Mesenchymal stem cell (in vitro differentiated cells and primary cell): Measurements from ENCODE around the gene MICAL3.
A peak's percentile ranks its signal among the peaks of the same experiment; 100 is the strongest.

Experiments used
- DNase-seq: peaks from one replicate; pipeline ENCODE4 v3.0.0-alpha.2; 2013
- H2AFZ ChIP-seq: one replicate; pipeline ENCODE4 v1.6.1; 2013; ENCODE audit warnings: low read depth, mild to moderate bottlenecking, control low read depth, inconsistent platforms, low read length, moderate library complexity
- H2AK5ac ChIP-seq: 2 replicates; pipeline ENCODE4 v1.6.1; 2013; ENCODE audit warnings: low read length, moderate library complexity, mild to moderate bottlenecking, inconsistent platforms; ENCODE audit not compliant: severe bottlenecking
- H2BK120ac ChIP-seq: one replicate; pipeline ENCODE4 v1.6.1; 2013; ENCODE audit warnings: low read depth, mild to moderate bottlenecking, inconsistent platforms, low read length, moderate library complexity
- H2BK12ac ChIP-seq, 2 experiments: one replicate each; pipeline ENCODE4 v1.6.1; 2013; ENCODE audit warnings: inconsistent platforms in 2 of 2, low read length in 2 of 2, mild to moderate bottlenecking in 2 of 2, moderate library complexity in 2 of 2, control low read depth in 1 of 2
- H2BK15ac ChIP-seq: one replicate; pipeline ENCODE4 v1.6.1; 2013; ENCODE audit warnings: mild to moderate bottlenecking, low read depth, inconsistent platforms; ENCODE audit not compliant: poor library complexity, severe bottlenecking
- H2BK5ac ChIP-seq: 2 replicates; pipeline ENCODE4 v1.6.1; 2013; ENCODE audit warnings: low read depth, mild to moderate bottlenecking, low read length, control low read depth, inconsistent platforms; ENCODE audit not compliant: poor library complexity, severe bottlenecking
- H3K14ac ChIP-seq, 2 experiments: one replicate each; pipeline ENCODE4 v1.6.1; 2013; ENCODE audit warnings: inconsistent platforms in 2 of 2, low read length in 2 of 2, control low read depth in 1 of 2, mild to moderate bottlenecking in 1 of 2, moderate library complexity in 1 of 2
- H3K18ac ChIP-seq, 2 experiments: one replicate each; pipeline ENCODE4 v1.6.1; 2013; ENCODE audit warnings: inconsistent platforms in 2 of 2, low read length in 2 of 2, control low read depth in 1 of 2, low read depth in 1 of 2, mild to moderate bottlenecking in 1 of 2
- H3K23ac ChIP-seq, 2 experiments: one replicate each; pipeline ENCODE4 v1.6.1; 2013; ENCODE audit warnings: inconsistent platforms in 2 of 2, low read length in 2 of 2, mild to moderate bottlenecking in 2 of 2, moderate library complexity in 2 of 2, control low read depth in 1 of 2
- H3K27ac ChIP-seq: 2 replicates; pipeline ENCODE4 v1.5.1; 2013; ENCODE audit warnings: mild to moderate bottlenecking, moderate library complexity, low read length, control low read depth, inconsistent platforms; ENCODE audit not compliant: poor library complexity, severe bottlenecking
- H3K27me3 ChIP-seq, 2 experiments: 2 replicates each; pipeline versions ENCODE4 v1.6.1 to v1.7.0; 2013; ENCODE audit warnings: low read length in 2 of 2, mild to moderate bottlenecking in 2 of 2, moderate library complexity in 2 of 2, control low read depth in 1 of 2, inconsistent platforms in 1 of 2; ENCODE audit not compliant: control insufficient read depth in 1 of 2, insufficient read depth in 1 of 2
- H3K36me3 ChIP-seq, 2 experiments: 2 replicates each; pipeline versions ENCODE4 v1.6.1 to v1.7.0; 2013; ENCODE audit warnings: low read length in 2 of 2, control low read depth in 1 of 2, inconsistent platforms in 1 of 2, low read depth in 1 of 2, mild to moderate bottlenecking in 1 of 2; ENCODE audit not compliant: insufficient read depth in 2 of 2, control insufficient read depth in 1 of 2
- H3K4ac ChIP-seq, 2 experiments: one replicate each; pipeline ENCODE4 v1.6.1; 2013; ENCODE audit warnings: inconsistent platforms in 2 of 2, low read length in 2 of 2, mild to moderate bottlenecking in 2 of 2, moderate library complexity in 2 of 2, control low read depth in 1 of 2, low read depth in 1 of 2
- H3K4me1 ChIP-seq: 2 replicates; pipeline ENCODE4 v1.6.1; 2013; ENCODE audit warnings: low read depth, low read length, control low read depth; ENCODE audit not compliant: control insufficient read depth, insufficient read depth
- H3K4me2 ChIP-seq: 2 replicates; pipeline ENCODE4 v1.6.1; 2013; ENCODE audit warnings: low read length, mild to moderate bottlenecking, inconsistent platforms; ENCODE audit not compliant: poor library complexity, severe bottlenecking
- H3K4me3 ChIP-seq, 2 experiments: 2 replicates each; pipeline versions ENCODE4 v1.5.1 to v1.7.0; 2013; ENCODE audit warnings: low read length in 2 of 2, mild to moderate bottlenecking in 2 of 2, control low read depth in 1 of 2, low read depth in 1 of 2; ENCODE audit not compliant: insufficient read depth in 1 of 2
- H3K79me1 ChIP-seq: replicated peaks from 2 replicates; pipeline ENCODE4 v1.6.1; 2013; ENCODE audit warnings: mild to moderate bottlenecking, control low read depth, low read length, inconsistent platforms; ENCODE audit not compliant: poor library complexity, severe bottlenecking
- H3K9ac ChIP-seq: 2 replicates; pipeline ENCODE4 v1.7.0; 2013; ENCODE audit warnings: mild to moderate bottlenecking, low read length, moderate library complexity
- H3K9me3 ChIP-seq: 2 replicates; pipeline ENCODE4 v1.7.0; 2013; ENCODE audit warnings: mild to moderate bottlenecking, low read length; ENCODE audit not compliant: control insufficient read depth
- H4K8ac ChIP-seq: one replicate; pipeline ENCODE4 v1.6.1; 2013; ENCODE audit warnings: inconsistent platforms, mild to moderate bottlenecking, low read length, moderate library complexity
- H4K91ac ChIP-seq: one replicate; pipeline ENCODE4 v1.6.1; 2013; ENCODE audit warnings: mild to moderate bottlenecking, low read length, inconsistent platforms
- WGBS: methylation state at CpG from one replicate; pipeline ENCODE4 v1.1.7; 2013; ENCODE audit warnings: mixed read lengths; 5-methylcytosine and 5-hydroxymethylcytosine counted together

Gene MICAL3

DNA sequence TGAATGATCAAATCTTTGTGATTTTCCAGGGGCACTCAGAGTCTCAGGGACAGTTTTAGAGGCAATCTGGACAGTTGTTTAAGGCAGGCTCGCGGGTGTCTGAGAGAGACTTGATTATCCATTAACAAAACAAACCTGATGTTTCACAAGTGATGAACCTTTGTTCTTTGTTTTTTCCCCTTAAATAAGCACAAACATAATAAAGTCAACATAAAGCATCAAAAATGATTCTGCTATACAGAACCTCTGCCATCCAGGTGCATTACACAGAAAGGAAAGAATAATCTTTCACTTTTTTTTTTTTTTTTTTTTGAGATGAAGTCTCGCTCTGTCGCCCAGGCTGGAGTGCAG lies 263.2 kb downstream of the MICAL3 start:
- no peak overlapping the region for H3K14ac ChIP-seq
- 97% methylated on average over 2 of the region's 4 CpGs for WGBS
- peaks cover 0 to 3% of the 10 kb centered on the region in 2 experiments for H3K36me3 ChIP-seq
- no peak overlapping the region for H3K18ac ChIP-seq
- H2BK5ac ChIP-seq: no peak overlapping the region
- H3K4me1 ChIP-seq: peaks cover 3% of the 10 kb centered on the region
- no peak overlapping the region for H3K4me3 ChIP-seq
- no peak overlapping the region for H2BK120ac ChIP-seq
- H3K23ac ChIP-seq: no peak overlapping the region
- H3K79me1 ChIP-seq: peaks cover 16% of the 10 kb centered on the region
- H2BK15ac ChIP-seq: no peak overlapping the region
- no peaks in the 10 kb centered on the region for H3K27me3 ChIP-seq
- no peak overlapping the region for H3K4me2 ChIP-seq
- H2AFZ ChIP-seq: no peak overlapping the region
- H2BK12ac ChIP-seq: no peak overlapping the region
- no peak overlapping the region for H4K91ac ChIP-seq
- DNase-seq: no peak
- H2AK5ac ChIP-seq: no peak overlapping the region
- no peak overlapping the region for H3K9ac ChIP-seq
- H4K8ac ChIP-seq: no peak overlapping the region
- H3K27ac ChIP-seq: no peak overlapping the region
- no peaks in the 10 kb centered on the region for H3K9me3 ChIP-seq
- no peak overlapping the region for H3K4ac ChIP-seq

DNA sequence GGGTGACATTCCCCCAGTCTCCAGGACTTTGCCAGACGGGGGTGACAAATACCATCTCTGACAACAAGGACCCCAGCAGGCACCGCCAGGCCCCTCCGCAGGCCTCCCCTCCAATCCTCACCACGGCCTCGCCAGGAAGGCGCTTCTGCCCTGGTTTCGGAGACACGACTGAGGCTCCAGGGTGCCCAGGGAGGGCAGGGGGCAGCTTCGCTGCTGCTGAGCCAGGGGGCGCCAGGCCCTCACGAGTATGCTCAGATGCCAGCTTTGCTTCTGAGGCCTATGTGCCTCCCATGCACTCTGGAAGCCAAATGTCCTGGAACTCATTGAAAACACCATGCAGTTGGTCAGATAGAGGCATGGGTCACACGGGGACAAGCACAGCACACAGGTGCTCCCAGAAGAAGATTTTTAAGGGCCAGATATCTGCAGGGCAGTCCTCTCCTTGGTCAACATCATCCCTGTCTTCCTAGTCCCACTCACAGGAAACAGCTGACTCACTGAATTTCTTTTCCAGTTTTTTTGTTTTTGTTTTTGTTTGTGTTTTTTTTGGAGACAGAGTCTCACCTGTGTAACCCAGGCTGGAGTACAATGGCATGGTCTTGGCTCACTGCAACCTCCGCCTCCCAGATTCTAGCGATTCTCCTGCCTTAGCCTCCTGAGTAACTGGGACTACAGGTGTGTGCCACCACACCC lies 270.0 kb downstream of the MICAL3 start:
- no peak overlapping the region for H3K23ac ChIP-seq
- 91% methylated on average over 14 of the region's 14 CpGs for WGBS
- no peak overlapping the region for H3K18ac ChIP-seq
- H3K79me1 ChIP-seq: peaks cover 32% of the 10 kb centered on the region
- no peak overlapping the region for H2BK12ac ChIP-seq
- no peak overlapping the region for H2AFZ ChIP-seq
- no peak overlapping the region for H3K4me3 ChIP-seq
- no peak overlapping the region for H2AK5ac ChIP-seq
- H3K4me2 ChIP-seq: no peak overlapping the region
- H2BK5ac ChIP-seq: no peak overlapping the region
- H3K36me3 ChIP-seq: peaks cover 0 to 14% of the 10 kb centered on the region in 2 experiments
- no peak for DNase-seq
- H4K8ac ChIP-seq: no peak overlapping the region
- no peak overlapping the region for H3K27ac ChIP-seq
- H3K4ac ChIP-seq: no peak overlapping the region
- H3K14ac ChIP-seq: no peak overlapping the region
- no peak overlapping the region for H4K91ac ChIP-seq
- H3K9ac ChIP-seq: no peak overlapping the region
- H3K4me1 ChIP-seq: no peaks in the 10 kb centered on the region
- no peaks in the 10 kb centered on the region for H3K9me3 ChIP-seq
- H2BK15ac ChIP-seq: no peak overlapping the region
- no peaks in the 10 kb centered on the region for H3K27me3 ChIP-seq
- H2BK120ac ChIP-seq: no peak overlapping the region

DNA sequence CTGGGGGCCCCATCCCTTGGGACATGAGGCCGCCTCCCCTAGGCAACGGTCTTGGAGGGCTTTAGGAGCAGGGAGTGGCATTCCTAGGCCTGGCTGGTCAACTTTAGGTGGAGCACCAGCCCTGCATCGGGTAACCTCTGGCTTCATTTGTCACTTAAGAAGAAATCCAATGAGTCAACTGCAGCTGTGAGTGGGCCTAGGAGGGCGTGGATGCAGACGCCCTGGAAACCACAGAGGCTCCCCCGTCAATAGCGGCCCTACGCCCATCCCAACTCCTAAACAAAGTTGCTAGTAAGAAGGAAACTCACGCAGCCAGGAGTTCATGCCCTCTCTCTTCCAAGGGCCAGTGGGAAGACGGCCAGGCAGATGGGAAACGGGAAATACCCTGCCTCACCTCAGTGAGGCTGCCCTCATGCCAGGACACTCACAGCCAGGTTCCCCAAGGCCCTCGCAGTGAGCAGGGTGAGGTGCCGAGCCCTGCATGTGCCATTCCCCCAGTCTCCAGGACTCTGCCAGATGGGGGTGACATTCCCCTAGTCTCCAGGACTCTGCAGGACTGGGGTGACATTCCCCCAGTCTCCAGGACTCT lies 270.9 kb downstream of the MICAL3 start:
- Histone ChIP-seq H2BK15ac (peak overlapping the region; percentile 36), H2BK120ac (no peak overlapping the region)

DNA sequence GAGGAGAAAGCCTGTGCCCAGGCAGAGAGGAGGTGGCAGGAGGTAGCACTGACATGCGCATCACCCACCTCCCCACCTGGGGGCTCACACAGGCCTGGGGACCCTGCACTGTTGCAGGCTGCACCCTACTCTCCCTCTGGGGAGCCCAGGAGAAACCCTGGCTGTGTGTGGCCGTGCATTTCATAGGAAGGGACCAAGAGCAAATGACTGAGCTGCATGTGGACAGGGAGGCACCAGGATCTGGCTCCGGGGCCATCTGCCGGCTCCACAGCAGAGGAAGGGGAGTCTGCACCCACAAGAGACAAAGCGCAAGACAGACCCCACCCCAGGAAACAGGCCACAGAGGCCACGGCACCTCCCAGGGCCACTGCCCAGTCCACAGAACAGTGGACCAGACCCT lies 272.8 kb downstream of the MICAL3 start:
- no peaks in the 10 kb centered on the region for H3K4me1 ChIP-seq
- no peak overlapping the region for H2BK120ac ChIP-seq
- no peak overlapping the region for H2BK15ac ChIP-seq
- no peak overlapping the region for H3K23ac ChIP-seq
- no peak overlapping the region for H2AK5ac ChIP-seq
- 76% methylated on average over 6 of the region's 6 CpGs for WGBS
- H3K18ac ChIP-seq: no peak overlapping the region
- no peak overlapping the region for H3K9ac ChIP-seq
- no peak overlapping the region for H4K8ac ChIP-seq
- peaks cover 0 to 19% of the 10 kb centered on the region in 2 experiments for H3K36me3 ChIP-seq
- peaks cover 30% of the 10 kb centered on the region for H3K79me1 ChIP-seq
- H3K4me2 ChIP-seq: no peak overlapping the region
- no peak overlapping the region for H3K4me3 ChIP-seq
- no peak overlapping the region for H3K4ac ChIP-seq
- H3K27ac ChIP-seq: no peak overlapping the region
- H4K91ac ChIP-seq: no peak overlapping the region
- no peak overlapping the region for H2BK5ac ChIP-seq
- H2AFZ ChIP-seq: no peak overlapping the region
- H2BK12ac ChIP-seq: no peak overlapping the region
- no peak overlapping the region for H3K14ac ChIP-seq
- H3K9me3 ChIP-seq: no peaks in the 10 kb centered on the region
- no peaks in the 10 kb centered on the region for H3K27me3 ChIP-seq
- DNase-seq: no peak

More for the DNA sequence above, 270.9 kb downstream of the MICAL3 start:
- H3K9ac ChIP-seq: no peak overlapping the region
- peaks cover 0 to 21% of the 10 kb centered on the region in 2 experiments for H3K36me3 ChIP-seq
- H4K8ac ChIP-seq: no peak overlapping the region
- no peak overlapping the region for H3K27ac ChIP-seq
- no peaks in the 10 kb centered on the region for H3K27me3 ChIP-seq
- H3K4me1 ChIP-seq: no peaks in the 10 kb centered on the region
- H2BK12ac ChIP-seq: no peak overlapping the region
- H3K4ac ChIP-seq: no peak overlapping the region
- peak overlapping the region in 1 of 2 experiments; percentile 36 for H3K14ac ChIP-seq
- H3K18ac ChIP-seq: no peak overlapping the region
- H2BK5ac ChIP-seq: no peak overlapping the region
- H2AFZ ChIP-seq: no peak overlapping the region
- DNase-seq: peak; percentile 23
- no peak overlapping the region for H3K4me3 ChIP-seq
- no peaks in the 10 kb centered on the region for H3K9me3 ChIP-seq
- 78% methylated on average over 13 of the region's 13 CpGs for WGBS
- peaks cover 33% of the 10 kb centered on the region for H3K79me1 ChIP-seq
- no peak overlapping the region for H3K23ac ChIP-seq
- no peak overlapping the region for H3K4me2 ChIP-seq
- peak overlapping the region; percentile 9 for H4K91ac ChIP-seq
- H2AK5ac ChIP-seq: no peak overlapping the region
